GM12878 (cell line): Measurements from ENCODE around the gene INTS2.
"Not testable (repeated sequence)": the region's sequence is repeated elsewhere in the genome, so short reads cannot be mapped to it uniquely, and the experiment has no call there.

Experiments
- EZH2 ChIP-seq: IDR thresholded peaks from 2 replicates; pipeline ENCODE4 v1.6.1; 2012; ENCODE audit warnings: low read depth, mild to moderate bottlenecking, control low read depth, inconsistent platforms, low read length, borderline replicate concordance; ENCODE audit not compliant: control insufficient read depth
- POLR2AphosphoS5 ChIP-seq: IDR thresholded peaks from 2 replicates; pipeline ENCODE4 v1.6.1; 2011; ENCODE audit warnings: mild to moderate bottlenecking, low read length, inconsistent platforms
- TF ChIP-seq, protein P1 (sequence below), 3 experiments: IDR thresholded peaks in 2 of 3; conservative IDR thresholded peaks in 1 of 3; 2 replicates each; pipeline ENCODE4 v1.5.1; 2011; ENCODE audit warnings: low read depth in 3 of 3, low read length in 3 of 3, mild to moderate bottlenecking in 3 of 3, control low read depth in 2 of 3, moderate library complexity in 2 of 3, inconsistent platforms in 1 of 3, mixed read lengths in 1 of 3; ENCODE audit not compliant: control insufficient read depth in 2 of 3, insufficient read depth in 1 of 3; ENCODE audit errors: extremely low read depth in 1 of 3

DNA sequence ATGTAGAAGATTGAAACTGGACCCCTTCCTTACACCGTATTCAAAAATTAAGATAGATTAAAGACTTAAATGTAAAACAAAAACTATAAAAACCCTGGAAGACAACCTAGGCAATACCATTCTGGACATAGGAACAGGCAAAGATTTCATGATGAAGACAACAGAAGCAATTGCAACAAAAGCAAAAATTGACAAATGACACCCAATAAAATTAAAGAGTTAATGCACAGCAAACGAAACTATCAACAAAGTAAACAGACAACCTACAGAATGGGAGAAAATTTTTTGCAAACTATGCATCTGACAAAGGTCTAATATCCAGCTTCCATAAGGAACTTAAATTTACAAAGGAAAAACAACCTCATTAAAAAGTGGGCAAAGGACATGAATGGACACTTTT, 101.6 kb downstream of the INTS2 start:
- TF ChIP-seq, protein P1, sequence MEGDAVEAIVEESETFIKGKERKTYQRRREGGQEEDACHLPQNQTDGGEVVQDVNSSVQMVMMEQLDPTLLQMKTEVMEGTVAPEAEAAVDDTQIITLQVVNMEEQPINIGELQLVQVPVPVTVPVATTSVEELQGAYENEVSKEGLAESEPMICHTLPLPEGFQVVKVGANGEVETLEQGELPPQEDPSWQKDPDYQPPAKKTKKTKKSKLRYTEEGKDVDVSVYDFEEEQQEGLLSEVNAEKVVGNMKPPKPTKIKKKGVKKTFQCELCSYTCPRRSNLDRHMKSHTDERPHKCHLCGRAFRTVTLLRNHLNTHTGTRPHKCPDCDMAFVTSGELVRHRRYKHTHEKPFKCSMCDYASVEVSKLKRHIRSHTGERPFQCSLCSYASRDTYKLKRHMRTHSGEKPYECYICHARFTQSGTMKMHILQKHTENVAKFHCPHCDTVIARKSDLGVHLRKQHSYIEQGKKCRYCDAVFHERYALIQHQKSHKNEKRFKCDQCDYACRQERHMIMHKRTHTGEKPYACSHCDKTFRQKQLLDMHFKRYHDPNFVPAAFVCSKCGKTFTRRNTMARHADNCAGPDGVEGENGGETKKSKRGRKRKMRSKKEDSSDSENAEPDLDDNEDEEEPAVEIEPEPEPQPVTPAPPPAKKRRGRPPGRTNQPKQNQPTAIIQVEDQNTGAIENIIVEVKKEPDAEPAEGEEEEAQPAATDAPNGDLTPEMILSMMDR (IDR thresholded peaks at IDR 0.05 in 2 of 3, conservative IDR thresholded peaks at IDR 0.05 in 1 of 3; ENCODE audit: control insufficient read depth in 2 of 3, extremely low read depth in 1 of 3, insufficient read depth in 1 of 3, low read depth in 3 of 3, low read length in 3 of 3): not testable (repeated sequence)
- TF ChIP-seq EZH2, POLR2AphosphoS5: not testable (repeated sequence)
